Measurements from ENCODE around the gene GNL1.

DNA sequence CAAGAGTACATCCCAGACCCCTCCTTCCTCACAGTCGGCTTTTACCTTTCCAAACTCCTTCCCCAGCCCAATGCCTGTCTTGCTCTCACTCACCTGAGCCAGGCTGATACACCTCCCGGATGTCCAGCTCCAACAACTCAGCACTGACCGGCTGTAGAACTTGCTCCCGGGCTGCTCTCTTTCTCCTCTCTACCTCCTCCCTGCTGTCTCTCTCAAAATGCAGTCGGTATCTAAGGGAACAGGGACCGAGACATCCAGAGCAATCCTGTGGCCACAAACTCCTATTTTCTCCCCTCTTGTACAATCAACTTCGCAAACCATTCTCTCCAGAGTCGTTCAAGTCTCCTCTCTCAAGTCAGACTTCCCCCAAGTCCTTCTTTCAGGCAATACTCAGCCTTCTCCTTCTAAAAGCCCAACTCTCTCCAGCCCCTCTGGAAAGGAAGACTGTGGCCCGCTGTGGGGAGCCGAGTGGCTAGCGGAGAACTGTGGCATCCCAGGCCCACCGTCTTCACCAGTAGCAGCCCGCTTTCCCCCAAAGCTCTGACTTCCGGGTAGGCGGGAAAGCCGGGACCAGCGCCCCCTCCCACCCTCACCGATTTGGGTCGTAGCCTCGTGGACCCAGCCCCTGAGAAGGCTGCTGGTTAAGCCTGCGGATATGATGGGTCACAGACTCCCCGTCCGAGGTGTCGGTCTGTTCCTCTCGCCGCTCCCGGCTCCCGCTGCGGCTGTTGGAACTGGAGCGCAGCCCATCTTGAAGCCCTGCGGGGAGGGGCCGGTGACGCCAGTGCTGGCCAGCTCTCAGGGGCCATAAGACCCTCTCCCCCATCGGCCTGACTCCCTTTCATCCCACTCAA, 1.1 kb downstream of the GNL1 start:
- TF ChIP-seq, protein P1, sequence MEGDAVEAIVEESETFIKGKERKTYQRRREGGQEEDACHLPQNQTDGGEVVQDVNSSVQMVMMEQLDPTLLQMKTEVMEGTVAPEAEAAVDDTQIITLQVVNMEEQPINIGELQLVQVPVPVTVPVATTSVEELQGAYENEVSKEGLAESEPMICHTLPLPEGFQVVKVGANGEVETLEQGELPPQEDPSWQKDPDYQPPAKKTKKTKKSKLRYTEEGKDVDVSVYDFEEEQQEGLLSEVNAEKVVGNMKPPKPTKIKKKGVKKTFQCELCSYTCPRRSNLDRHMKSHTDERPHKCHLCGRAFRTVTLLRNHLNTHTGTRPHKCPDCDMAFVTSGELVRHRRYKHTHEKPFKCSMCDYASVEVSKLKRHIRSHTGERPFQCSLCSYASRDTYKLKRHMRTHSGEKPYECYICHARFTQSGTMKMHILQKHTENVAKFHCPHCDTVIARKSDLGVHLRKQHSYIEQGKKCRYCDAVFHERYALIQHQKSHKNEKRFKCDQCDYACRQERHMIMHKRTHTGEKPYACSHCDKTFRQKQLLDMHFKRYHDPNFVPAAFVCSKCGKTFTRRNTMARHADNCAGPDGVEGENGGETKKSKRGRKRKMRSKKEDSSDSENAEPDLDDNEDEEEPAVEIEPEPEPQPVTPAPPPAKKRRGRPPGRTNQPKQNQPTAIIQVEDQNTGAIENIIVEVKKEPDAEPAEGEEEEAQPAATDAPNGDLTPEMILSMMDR (conservative IDR thresholded peaks at IDR 0.05; ENCODE audit: low read depth in 2 of 2), result no peak
- TF ChIP-seq JUNB (IDR thresholded peaks at IDR 0.05; ENCODE audit: unreplicated experiment), result no peak
- TF ChIP-seq EZH2 (IDR thresholded peaks at IDR 0.05; ENCODE audit: low read depth, unreplicated experiment), result no peak
